Measurements from ENCODE around the gene ARMC5.

GRCh38 chr16:31421587-31421986, 37.7 kb upstream of the ARMC5 start:
- TF ChIP-seq POLR2A (IDR thresholded peaks at IDR 0.05), result no peak
- TF ChIP-seq CTCF (IDR thresholded peaks at IDR 0.05), result no peak
- no peak for TF ChIP-seq POLR2AphosphoS5 (IDR thresholded peaks at IDR 0.05)

Measured in sigmoid colon (tissue), 4 donors.